NCI-H2081 (cell line): Measurements from ENCODE around the gene CREM.

ENCODE experiments used
- DNase-seq, 2 experiments: peaks; one replicate each; lab custom pipeline; 2025; lab: John Stamatoyannopoulos, UW

The CREM gene

DNA sequence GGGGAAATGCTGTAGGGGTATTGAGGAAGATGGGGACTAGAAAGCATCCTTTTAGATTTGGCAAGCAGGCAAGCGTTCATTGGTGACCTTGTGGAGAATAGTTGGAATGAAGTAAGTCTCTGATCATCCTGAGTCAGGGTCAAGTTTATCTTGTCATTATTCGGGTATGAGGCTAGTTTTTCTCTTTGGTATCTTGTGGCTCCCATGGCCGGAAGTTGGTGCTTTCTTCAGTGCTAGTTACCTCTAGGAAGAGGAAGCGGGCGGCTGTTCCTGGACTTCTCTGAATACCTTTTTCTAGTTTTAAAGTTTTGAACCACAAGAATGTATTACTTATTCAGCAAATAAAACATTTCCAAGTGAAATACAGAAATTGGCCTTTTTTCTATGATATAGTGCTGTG is 9.2 kb downstream of the CREM start:
- DNase-seq, result no peak

DNA sequence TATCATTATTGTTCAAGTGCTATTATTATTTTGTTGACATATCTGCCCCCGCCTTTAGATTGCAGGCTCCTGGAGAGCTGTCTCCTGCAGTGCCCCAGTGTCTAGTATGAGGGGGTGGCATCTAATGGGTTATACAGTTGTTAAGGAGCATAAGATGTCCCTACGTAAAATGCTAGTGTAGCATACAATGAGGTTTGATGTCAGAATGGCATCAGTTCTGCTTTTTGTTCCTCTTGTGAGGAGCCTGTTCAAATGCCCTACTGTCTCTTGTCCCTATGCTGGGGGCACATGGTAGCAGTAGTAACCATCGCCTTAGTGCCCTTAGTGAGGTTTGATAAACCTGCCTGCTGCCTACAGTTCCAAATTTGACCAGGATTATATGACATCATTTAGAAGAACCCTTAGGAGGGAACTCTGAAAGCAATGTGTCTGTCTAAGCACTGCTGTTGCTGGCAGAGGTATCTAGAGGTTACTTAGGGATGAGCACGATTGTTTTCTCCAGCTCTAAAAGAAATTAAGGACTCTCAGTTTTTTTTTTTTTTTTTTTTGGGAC is 9.7 kb downstream of the CREM start:
- no peak for DNase-seq

DNA sequence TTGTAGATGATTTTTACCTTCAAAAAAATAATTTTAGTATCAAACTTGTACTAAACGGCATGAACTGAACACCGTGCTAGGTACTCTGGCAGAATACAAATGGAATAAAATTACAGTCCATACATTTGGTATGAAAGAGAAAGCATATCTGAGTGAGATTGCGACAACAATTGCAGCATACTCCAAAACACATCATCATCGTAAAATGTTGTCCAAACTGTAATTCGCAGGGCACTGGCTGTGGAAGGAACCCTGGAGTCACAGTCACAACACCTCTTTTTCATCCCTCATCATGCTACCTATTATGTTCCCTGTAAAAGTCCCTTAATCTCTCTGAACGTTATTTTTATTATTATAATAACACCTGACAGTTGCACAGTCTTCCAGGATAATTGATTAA is 13.5 kb downstream of the CREM start:
- DNase-seq, result no peak

DNA sequence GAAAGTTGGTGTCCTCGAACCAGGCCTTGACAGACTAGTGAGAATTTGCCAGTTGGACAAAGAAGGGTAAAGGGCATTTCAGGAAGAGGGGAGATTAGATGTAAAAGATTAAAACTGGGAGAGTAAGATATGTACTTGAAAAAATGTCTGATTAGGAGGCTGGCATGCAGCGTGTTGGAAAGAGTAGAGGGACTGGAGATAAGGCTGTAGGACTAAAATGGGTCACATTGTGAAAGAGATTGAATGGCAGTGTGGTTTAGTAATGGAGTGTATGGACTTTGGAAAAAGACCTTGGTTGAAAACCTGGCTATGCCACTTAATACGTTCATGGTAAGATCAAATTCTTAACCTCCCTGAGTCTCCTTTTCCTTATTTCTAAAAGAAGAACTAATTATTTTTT is 14.1 kb downstream of the CREM start:
- DNase-seq, result no peak

DNA sequence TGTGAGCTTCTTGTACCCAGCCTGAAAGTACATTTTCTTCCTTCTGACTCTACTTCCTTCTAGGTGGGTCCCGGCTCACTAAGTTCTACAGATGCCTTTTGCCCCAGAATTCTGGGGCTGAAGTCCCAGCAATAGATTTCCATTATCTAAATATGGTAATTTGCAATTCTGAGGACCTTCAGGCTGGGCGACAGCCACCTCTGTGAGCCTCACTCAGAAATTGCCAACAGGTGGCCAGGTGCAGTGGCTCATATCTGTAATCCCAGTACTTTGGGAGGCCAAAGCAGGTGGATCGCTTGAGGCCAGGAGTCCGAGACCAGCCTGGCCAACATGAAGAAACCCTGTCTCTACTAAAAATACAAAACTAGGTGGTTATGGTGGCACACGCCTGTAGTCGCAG is 23.7 kb downstream of the CREM start:
- no peak for DNase-seq

DNA sequence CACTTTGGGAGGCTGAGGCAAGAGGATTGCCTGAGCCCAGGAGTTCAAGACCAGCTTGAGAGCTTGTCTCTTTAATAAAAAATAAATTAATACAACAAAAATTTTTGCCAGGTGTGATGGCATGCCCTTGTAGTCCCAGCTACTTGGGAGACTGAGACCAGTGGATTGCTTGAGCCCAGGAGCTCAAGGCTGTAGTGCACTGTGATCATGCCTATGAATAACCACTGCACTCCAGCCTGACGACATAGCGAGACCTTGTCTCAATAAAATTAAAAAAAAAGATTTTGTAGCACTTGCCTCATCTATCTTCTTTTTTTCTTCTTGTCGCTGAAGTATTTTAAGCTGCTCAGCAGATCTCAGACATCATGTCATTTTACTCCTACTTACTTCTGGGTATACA is 26.3 kb downstream of the CREM start:
- DNase-seq, result no peak

DNA sequence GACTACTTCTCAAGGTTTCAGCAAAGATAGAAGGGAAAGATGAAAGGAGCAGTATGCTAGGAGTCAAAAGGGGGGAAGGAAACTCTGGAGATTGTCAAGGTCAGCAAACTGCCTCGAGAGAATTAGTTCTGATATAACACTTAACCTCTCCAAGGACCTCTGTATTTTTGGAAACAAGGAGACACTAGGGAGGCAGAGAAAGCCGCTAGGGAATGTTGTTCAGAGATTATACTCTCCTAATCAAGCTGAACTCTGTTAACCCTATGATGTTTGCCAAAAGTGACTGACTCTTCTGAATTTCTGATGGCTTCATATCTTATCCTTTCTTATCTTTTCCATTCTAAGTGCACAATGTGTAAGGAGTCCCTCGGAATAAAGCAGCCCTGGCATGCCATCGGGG is 27.1 kb downstream of the CREM start:
- DNase-seq, result no peak

DNA sequence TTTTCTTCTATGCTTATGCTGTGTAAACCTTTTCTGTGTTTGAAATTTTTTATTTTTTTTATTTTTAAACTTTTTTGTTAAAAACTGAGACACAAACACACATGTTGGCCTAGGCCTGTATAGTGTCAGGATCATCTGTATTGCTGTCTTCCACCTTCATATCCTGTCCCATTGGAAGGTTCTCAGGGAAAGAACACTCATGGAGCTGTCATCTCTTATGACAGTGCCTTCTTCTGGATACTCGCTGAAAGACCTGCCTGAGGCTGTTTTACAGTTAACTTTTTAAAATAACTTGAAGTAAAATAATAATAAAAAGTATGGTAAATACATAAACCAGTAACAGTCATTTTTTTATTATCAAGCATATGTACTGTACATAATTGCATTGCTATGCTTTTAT is 34.1 kb downstream of the CREM start:
- DNase-seq, result no peak

DNA sequence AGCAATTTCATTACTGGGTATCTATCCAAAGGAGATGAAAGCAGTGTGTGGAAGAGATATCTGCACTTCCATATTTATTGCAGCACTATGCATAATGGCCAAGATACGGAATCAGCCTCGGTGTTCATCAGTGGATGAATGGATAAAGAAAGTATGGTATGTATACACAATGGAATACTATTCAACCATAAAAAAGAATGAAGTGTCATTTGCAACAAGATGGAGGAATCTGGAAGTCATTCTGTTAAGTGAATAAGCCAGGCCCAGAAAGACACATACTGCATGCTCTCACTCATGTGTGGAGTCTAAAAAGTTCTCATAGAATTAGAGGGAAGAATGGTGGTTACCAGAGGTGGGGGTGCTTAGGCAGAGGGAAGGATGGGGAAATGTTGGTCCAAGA is 35.3 kb downstream of the CREM start:
- no peak for DNase-seq

DNA sequence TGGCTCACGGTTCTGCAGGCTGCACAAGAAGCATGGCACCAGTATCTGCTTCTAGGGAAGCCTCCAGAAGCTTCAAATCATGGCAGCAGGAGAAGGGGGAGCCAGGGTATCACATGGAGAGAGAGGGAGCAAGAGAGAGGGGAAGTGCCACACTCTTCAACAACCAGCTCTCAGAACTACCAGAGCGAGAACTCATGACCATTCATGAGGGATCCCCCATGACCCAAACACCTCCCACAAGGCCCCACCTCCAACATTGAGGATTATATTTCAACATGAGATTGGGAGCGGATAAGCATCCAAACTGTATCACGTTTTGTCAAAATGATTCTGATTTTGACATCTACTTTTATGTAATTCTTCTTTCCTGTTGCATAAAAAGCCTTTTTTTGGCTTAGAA is 38.5 kb downstream of the CREM start:
- no peak for DNase-seq

DNA sequence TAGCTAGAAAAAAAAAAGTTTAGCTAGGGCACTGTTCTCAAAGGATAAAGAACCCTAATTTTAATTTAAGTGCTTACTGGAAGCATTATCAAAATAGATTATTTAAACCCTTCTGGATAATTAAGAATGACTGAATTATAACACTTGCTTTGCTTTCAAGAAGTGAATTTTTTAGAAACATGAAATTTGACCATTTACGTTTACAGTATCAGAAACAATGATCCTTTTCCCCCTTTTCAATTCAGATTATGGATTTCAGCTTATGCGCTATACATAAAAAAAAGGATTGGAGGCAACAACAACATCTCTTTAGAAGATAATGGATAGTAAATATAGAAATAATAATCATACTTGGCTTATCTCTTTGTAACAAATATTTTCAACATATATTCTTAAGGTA is 39.2 kb downstream of the CREM start:
- no peak for DNase-seq

DNA sequence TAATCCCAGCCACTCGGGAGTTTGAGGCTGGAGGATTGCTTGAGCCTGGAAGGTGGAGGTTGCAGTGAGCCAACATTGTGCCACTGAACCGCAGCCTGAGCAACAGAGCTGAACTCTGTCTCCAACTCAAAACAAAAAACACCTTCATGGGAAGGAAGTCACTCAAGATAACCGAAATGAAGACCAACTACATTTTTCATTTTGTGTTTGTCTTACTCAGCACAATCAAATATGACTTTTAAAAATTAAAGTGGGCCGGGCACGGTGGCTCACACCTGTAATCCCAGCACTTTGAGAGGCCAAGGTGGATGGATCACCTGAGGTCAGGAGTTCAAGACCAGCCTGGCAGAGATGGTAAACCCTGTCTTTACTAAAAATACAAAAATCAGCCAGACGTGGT is 40.0 kb downstream of the CREM start:
- DNase-seq, result no peak

DNA sequence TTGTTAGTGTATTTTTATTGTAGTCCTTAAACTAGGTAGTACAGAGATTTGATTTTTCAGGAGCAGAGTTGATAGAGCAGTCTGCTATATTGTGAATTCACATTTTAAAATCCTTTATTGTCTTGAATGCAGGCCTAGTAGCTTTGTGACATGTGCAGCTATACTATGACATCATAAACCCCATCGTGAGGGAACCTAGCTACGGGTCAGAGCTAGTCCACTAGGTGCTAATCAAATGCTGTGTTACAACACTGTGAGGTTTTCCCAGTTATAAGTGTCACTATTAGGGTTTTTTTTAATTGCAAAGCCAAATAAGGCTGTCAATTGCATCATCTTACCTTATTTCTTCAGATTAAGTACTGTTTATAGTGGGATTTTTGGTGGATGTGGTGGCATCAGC is 40.7 kb downstream of the CREM start:
- no peak for DNase-seq

DNA sequence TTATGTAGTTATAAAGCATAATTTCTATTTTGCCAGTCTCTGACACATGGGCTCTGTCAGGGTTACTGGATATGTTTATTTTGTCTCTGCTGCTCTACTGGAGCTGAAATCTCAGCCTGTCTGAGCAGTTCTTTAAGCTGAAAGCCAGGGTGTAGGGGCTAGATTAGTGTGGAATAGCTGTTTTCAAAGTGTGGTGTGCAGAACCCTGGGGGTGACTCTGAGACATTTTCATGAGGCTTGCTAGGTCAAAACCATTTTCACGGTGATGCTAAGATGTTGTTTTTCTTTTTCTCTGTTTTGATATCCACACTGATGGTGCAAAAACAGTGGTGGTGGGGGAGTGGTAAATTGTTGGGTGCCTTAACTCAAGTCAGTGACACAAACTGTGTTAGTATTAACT is 45.5 kb downstream of the CREM start:
- DNase-seq, result no peak

DNA sequence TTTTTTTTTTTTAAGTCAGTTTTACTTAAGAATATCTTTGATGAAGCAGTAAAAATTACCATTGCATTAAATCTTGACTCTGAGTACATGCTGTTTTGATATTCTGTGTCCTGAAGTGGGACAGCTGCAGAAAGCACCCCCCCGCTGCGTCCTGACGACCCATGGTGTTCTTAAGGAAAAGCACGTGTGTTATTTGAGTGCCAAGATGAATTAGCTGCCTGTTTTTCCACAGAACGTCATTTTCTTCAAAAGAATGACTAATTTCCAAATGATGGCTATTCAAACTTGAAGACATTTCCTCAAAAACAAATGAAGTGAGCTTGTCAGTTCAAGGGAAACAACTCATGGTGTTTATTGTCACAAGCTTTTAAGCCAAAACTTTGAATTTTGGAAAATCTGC is 45.9 kb downstream of the CREM start:
- no peak for DNase-seq

DNA sequence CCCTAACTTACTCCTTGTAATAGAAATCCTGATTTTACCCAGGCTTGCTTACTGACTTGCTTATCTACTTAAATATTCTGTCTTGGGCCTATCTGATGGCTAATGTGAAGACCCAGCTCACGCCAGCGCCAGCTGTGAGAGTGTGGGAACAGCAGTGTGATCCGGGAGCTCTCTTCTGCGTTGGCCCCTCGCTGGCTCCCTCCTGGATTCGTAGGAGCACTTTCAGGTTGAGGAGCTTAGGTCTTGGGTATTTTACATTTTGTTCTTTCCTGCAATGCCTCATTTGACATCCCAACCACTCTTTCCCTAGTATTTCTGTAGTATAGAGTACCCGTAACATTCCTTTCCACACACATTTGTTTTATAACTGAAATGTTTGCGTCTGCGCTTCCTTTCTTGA is 51.7 kb downstream of the CREM start:
- no peak for DNase-seq

DNA sequence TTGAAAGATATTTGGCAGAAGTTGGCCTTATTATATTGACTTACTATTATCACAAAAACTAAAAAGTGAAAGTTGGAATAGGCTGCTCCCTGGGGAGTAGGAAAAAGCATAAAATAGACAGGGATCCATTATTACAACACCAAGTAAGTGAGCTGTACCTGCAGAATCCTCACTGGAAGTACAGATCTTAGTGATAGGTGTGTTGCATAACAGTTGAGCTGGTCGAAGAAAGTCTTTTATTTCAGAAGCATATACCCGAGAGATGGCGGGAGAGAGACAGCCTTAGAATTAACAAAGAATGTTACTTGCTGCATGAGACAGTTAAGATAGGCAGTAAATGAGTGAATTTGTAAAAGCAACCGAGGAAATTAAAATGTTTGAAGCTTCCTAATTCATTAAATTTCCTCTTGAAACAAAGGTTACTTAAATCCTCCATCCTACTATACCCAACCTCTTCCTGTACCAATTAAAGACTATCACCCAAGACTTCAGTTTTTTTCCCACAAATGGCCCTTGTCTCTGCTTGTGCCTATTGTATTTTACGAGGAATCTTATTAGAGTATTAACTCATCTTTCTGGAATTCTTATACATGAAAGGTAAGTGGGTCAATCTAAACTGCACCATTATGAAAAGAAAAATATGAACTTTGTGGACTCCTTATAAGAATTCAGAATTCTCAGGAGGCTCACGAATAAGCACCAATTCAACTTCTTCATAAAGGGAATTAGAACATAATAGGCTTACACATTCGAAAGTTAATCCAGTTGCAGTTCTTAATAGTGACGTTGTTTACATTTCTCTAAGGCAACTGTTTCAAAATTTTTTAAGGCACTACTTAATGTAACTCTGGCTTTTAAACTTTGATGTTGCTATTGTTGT is 56.2 kb downstream of the CREM start:
- no peak for DNase-seq

DNA sequence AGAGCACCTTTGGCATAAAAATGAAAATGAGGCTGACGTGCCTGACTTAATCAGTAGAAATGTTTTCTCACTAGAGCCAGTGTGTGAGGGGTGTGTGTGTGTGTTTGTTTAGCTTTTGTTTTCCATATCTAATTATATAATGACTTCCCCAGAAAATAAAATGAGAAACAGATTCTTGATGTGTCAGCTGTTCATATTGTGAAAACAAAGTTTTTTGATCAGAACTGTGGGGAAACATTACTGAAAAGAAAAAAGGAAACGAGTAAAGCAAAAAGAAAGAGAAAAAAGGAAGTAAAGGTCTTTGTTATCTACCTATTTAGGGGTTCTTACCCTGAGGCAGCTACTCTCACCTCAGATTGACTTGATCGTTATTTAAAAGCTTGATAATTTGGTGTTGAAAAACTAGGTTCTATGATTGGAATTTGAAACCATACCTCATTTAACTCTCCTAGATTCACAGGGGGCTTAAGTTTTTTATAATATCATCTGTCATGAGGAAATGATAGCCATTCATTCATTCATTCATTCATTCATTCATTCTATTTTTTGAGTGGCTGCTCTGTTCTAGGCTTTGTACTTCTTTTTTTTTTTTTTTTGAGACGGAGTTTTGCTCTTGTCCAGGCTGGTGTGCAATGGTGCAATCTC is 58.0 kb downstream of the CREM start:
- no peak for DNase-seq

DNA sequence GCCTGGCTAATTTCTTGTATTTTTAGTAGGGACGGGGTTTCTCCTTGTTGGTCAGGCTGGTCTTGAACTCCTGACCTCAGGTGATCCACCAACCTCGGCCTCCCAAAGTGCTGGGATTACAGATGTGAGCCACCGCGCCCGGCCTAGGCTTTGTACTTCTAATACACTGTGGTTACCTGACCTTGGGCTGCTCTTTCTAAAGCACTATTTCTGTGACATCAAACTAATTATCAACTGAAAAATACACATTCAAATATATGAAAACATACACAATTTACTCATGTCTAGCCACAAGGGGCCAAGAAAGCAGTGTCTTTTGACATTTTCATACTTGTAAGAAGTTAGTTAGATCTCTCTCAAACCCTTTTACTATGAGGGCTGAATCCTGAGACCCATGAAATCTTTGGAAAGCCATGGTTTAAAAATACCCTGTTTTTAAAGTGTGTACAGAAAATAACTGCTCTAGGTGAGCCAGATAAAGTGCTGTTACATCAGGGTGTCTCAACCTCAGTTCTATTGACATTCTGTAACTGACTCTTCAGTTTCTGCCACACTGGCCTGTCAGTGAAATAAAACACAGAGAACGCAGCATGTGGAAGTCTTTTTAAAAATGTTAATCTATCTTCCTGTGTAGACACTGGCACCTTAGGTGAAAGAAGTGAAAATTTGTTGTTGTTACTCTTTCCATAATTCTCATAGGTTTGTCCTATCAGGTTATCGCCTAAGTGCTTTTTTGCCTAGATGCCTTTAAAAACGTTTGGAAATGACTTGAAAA is 58.8 kb downstream of the CREM start:
- no peak for DNase-seq

DNA sequence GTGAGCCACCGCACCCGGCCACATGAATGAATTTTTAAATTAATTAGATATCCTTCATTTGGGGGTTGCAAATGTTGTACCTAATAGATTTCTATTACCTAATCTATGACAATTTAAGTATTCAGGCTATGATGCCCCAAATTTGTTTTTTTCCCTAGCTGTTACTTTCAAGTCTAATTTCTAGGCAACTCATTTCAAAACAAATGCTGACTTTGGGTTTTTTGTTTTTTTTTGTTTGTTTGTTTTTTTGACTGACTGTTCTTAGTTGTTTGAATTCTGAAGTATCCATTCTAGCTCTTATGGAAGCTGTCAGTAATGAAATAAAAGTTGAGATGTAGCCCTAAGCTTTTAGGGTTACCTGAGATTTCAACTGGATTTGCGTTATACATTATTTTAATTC is 62.3 kb downstream of the CREM start:
- no peak for DNase-seq

DNA sequence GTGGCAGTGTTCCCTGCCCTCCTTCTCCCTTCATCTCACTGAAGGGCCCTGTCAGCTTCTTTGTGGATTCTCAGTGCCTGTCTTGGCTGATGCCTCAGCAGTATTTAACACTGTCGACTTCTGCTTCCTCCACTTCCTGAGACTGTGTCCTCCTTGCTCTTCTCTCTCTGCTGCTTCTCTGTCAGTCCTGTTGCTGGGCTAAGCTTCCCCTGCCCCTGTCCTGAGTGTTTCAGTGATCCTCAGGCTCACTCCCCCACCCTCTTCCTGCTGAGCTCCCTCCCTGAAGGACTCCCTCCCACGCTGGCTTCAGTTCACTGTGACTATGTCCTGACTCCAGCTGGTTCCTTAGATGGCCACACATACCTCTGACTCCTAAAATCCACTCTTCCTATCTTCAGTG is 64.9 kb downstream of the CREM start:
- DNase-seq, result no peak

DNA sequence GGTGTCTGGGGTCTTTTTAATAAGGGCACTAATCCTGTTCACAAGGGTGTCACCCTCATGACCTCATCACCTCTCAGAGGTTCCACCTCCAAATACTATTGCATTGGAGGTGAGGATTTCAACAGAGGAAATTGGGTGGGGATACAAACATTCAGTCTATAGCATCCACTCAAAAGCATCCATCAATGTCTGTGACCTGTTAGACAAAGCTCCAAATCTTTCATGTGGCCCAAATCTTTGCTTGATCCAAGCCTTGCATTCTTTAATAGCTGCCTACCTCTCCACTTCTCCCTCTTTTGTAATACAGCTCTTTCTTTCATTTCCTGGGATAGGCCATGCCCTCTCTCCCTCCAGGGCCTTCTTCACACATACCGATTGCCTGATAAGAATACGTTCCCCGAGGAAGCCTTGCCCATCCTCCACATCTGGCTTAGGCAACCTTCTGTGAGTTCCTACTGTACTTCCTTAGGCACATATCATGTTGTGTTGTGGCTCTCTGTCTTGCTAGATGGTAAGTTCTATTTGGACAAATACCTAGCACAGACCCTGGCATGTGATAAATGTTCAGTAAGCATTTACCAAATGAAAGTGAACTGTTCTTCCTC is 66.1 kb downstream of the CREM start:
- DNase-seq, result no peak
